Epithelial cell of alveolus of lung (primary cell): ENCODE results near the gene PRKAG1. TPM values are rescaled to one million over a fixed set of nuclear protein-coding genes. Genes with fewer than 3 reads are reported as not detected.

Experiments used
- total RNA-seq: library from RNA; depleted of rRNA; stranded (reverse); fragments of >200 nt; gene quantifications from 2 replicates; pipeline ENCODE4 v1.2.1, GENCODE V29; 2015

PRKAG1 gene
- 72.3 and 79.4 TPM in 2 replicates for total RNA-seq

DNA sequence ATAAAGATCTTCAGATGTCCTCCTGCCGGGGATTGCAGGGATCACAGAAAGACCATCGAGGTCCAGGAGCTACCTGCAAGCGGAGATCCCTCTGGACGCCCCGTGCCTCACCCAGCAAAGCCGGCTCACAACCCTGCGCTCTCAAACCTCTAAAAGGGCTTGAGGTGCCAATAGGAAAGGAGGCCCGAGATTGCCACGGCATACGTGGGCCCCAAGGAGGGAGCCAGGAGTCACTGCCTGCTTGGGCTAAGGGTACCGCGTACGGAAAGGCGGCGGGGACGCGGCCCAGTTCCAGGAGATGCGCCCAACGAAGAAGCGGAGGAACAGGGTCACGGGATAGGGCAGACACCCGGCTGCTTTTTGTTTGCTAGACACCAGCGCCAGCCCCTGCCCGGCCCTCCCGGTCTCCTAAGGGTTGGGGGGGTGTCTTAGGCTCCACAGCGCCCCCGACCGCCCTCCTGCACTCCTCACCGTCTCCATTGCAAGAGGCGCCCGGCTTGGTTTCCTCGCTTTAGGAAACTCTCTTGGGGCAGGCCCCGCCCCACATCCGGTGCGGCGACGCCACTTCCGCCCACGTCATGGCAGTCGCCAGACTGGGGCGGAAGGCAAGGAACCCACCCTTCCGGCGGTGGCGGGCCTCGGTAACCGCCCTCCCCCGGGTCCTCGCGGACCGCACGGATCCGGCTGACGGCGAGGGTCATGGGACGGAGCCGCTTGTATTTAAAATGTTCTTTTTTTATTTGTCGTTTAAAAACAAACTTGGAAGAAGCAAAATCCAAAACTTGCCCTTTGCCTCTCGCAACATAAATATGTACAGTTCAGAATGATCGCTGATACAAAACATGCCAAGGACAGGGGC is at the start of gene PRKAG1:
Gene PRKAG1, minus strand, starts transcription at position 516 of the 859 bp plus-strand sequence. Its CDS starts 36 bp downstream, at position 480.

DNA sequence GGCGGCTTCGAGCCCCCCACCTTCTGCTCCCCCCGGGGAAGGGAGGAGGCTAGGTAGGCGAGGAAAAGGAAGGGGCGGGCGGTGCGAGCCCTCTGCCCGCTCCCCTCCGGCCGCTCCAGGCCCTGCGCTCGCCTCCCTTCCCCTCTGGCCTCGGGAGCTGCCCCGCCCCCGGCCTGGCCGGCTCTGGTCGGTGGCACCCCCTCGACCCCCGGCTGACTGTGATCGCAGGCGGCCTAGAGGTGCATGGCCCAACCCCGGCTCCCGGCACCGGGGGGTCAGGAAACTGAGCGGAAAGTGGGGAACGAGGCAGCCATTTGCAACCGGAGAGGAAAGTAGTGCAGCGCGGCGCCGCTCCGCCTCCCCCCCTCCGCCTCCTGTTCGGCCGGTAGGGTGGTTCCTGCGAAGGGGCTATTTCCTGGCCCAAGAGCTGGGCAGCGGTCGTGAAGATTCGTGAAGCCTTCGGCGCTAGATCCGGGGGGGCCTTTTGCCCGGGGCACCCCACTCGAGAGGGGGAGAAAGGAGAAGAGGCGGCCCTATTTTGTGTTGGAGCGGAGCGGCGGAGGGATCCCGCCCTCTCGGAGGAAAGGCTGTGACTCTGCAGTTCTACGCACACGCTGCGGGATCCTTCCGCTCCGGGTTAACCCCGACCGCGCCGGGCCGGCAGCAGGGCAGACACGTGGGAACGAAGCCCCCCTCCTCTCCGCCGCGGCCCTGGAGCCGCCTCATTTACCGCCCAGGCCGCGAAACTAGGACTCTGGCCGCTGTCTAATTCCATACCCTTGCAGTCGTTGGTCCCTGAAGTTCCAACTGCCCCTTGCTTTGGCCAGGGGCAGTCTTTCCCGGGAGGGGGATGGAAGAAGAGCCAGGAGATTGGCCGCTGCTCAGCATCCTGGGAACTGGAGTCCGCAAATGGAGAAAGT is 41.9 kb upstream of the PRKAG1 start, which contains the start of gene KMT2D:
Gene KMT2D, minus strand, starts transcription at position 558 of the 920 bp plus-strand sequence. CDS start 5,470 bp downstream, outside the sequence.

DNA sequence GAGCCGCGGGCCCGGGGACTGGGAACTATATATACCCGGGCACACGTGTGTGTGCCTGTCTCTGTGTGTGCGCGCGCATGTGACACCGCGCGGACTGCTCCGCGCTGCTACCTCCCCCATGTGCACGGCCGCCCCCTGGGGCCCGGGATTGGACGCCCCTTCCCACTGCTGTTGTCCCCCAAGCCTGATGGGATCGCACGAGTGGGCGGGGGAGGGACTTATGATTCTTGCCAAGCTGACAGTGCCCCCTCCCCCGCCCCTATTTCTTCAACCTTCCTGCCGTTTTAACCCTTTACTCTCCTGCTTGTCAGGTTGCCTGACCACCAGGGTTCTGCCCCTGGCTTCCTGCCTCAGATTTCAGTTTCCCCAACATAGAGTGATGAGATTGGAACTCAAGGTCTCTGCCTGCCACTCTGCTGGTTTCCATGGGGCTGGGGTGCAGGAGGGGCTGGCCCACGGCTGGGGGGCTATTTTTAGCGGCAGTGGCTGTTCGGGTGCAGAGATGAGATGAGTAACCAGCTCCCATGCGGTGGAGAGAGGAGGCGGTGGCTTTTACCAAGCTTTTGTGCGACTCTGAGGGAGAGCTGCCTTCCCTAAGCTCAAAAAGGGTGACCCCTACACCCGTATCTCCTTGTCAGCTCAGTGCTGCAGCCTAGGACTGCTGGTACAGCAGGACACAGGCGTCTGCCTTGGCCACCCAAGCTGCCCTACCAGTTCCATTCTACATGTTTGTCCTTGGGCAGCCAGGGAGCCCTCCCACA is 19.0 kb downstream of the PRKAG1 start, which contains the start of gene DDN:
Gene DDN, minus strand, starts transcription at position 5 of the 761 bp plus-strand sequence. CDS start 88 bp downstream, outside the sequence.

DNA sequence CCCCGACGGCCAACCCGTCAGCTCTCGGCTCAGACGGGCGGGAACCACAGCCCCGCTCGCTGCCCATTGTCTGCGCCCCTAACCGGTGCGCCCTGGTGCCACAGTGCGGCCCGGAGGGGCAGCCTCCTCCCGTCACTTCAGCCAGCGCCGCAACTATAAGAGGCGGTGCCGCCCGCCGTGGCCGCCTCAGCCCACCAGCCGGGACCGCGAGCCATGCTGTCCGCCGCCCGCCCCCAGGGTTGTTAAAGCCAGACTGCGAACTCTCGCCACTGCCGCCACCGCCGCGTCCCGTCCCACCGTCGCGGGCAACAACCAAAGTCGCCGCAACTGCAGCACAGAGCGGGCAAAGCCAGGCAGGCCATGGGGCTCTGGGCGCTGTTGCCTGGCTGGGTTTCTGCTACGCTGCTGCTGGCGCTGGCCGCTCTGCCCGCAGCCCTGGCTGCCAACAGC is 40.3 kb downstream of the PRKAG1 start, which contains the start of gene WNT1:
Gene WNT1, plus strand, starts transcription at position 32 of the 450 bp plus-strand sequence. Its CDS starts 329 bp downstream, at position 361.

DNA sequence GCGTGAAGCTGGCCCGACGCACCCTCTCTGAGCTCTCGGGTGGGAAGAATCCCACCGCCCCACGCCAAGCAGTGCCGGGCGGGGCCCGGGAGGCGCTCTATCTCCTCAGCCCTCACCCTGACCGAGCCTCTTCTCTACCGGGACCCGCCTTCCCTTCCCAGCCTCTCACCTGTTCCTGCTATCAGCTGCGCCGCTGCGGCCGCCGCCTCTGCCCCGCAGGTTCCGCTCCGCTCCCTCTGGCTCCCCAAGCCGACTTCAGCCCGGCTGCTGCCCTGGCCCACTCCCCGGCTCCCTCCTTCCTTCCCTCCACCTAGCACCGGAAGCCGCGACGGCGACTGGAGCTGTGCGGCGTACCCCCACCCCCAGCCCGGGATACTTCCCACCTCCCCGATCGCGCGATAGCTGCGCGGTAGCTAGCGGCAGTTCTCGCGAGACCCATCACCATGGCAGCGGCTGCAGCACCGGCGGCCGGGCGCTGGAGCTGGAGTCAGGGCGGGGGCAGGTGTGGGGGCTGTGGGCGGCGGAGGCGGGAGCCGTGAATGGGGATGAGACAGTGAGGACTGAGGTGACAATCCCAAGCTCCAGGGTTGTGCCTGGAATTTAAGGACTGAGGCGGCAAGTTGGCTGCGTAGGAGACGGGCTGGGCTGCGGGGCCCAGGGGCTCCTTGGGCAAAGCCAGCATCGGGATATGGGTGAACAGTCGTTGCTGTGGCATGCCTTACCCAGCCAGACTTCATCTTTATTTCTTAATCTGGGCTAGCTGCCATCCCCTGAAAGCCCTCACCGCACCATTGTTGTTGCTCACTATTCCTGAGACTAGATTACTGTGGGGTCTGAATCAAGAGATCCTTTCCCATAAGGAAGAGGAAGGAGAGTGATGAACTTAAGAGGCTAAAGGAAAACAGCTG is 61.2 kb downstream of the PRKAG1 start, which contains the start of gene ARF3:
Gene ARF3, minus strand, starts transcription at position 347 of the 908 bp plus-strand sequence. CDS start 16,392 bp downstream, outside the sequence.

Other genes starting within 250 kb of the PRKAG1 start
- 15.8 and 42.2 TPM in 2 replicates for gene ADCY6, start 229.7 kb downstream of the PRKAG1 start, total RNA-seq
- gene CACNB3, start 200.3 kb downstream of the PRKAG1 start, total RNA-seq = 27.5 and 37.7 TPM in 2 replicates
- gene DDX23, start 166.6 kb downstream of the PRKAG1 start, total RNA-seq = 46.5 and 49.5 TPM in 2 replicates
- gene RND1, start 152.9 kb downstream of the PRKAG1 start, total RNA-seq = 3.4 TPM in 1 of 2 replicates, not detected in the other
- 40.2 and 48.4 TPM in 2 replicates for gene FKBP11, start 93.3 kb downstream of the PRKAG1 start, total RNA-seq
- gene ARF3, start 61.3 kb downstream of the PRKAG1 start, total RNA-seq = 66.7 and 91.0 TPM in 2 replicates
- not detected in 2 replicates for gene WNT10B, start 47.0 kb downstream of the PRKAG1 start, total RNA-seq
- gene WNT1, start 40.5 kb downstream of the PRKAG1 start, total RNA-seq = not detected in 2 replicates
- under 0.01 and 1.4 TPM in 2 replicates for gene DDN, start 19.4 kb downstream of the PRKAG1 start, total RNA-seq
- 16.4 and 42.4 TPM in 2 replicates for gene KMT2D, start 42.0 kb upstream of the PRKAG1 start, total RNA-seq
- 0.78 TPM in 1 of 2 replicates, not detected in the other for gene RHEBL1, start 51.2 kb upstream of the PRKAG1 start, total RNA-seq
- gene DHH, start 76.0 kb upstream of the PRKAG1 start, total RNA-seq = under 0.01 TPM in 1 of 2 replicates, not detected in the other
- 31.7 and 38.4 TPM in 2 replicates for gene LMBR1L, start 92.1 kb upstream of the PRKAG1 start, total RNA-seq
- 571 and 3,378 TPM in 2 replicates for gene TUBA1B, start 112.6 kb upstream of the PRKAG1 start, total RNA-seq
- gene TUBA1A, start 170.3 kb upstream of the PRKAG1 start, total RNA-seq = 301 and 1,578 TPM in 2 replicates
- gene TUBA1C, start 246.3 kb upstream of the PRKAG1 start, total RNA-seq = 219 and 860 TPM in 2 replicates